NCI-H1105 (cell line): Measurements from ENCODE around the gene TMEM132D.
A peak's percentile ranks its signal among the peaks of the same experiment; 100 is the strongest.

Source experiments
- DNase-seq: peaks from one replicate; lab custom pipeline; 2025; lab: John Stamatoyannopoulos, UW

The TMEM132D gene

DNA sequence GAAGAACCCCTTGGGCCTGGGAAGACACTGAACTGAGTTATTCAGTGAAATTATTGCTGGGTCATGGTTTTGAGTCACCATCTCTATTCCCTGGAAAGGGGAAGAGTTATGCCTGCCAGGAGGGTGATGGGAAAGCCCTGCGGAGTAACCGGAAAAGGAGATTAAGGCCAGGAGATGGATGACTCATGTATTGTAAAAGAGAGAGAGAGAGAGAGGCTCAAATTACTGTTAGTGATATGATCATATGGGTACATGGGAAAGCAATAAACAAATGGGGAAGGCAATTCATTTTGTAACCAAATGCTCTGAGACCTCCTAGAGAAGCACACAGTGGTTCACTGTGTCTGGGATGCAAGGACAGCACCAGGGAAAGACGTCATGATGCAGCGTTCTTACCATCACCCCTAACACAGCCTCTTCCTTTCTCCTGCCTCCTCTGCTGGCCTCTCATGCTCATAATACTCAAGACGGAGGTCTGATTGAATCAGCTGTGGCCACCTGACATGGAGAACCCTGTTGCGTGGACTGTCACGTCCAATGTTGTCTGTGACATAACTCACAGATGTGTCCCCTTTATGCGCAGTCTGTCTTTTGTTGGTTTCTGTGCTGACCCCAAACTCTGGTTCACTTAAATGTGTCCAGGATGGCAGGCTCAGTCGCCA is 243.7 kb downstream of the TMEM132D start:
- no peak for DNase-seq

DNA sequence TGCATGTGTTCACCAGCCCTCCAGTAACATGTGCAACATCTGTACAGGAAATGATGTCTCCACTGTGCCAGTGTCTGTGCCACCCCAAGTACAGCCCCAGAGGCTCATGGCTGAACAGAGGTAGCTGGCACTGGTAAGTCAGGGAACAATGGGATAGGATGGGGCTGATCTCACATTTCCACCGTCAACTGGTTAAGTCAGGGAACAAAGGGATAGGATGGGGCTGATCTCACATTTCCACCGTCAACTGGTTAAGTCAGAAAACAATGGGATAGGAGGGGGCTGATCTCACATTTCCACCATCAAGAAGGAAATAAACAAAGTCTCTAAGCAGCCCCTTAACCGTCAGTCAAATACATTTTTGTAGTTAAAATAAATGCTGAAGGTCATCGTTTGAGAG is 246.6 kb downstream of the TMEM132D start:
- DNase-seq: no peak

DNA sequence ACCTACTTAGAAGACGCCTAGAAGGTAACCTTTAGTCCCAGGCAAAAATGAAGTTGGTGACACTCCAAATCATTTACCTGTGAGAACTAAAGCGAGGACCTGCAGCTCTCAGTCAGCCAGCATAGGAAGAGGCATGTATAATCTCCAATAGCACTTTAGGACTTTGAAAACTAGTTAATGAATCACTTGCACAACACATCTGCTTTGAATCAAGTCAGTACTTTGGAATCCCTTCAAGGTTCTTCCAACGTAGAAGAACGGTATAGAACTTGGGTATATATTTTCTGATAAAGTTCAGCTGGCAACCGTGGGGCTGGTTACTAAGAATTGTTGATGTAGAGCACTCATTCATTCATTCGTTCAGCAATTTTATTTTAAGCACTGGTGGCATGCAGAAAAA is 251.9 kb downstream of the TMEM132D start:
- no peak for DNase-seq

DNA sequence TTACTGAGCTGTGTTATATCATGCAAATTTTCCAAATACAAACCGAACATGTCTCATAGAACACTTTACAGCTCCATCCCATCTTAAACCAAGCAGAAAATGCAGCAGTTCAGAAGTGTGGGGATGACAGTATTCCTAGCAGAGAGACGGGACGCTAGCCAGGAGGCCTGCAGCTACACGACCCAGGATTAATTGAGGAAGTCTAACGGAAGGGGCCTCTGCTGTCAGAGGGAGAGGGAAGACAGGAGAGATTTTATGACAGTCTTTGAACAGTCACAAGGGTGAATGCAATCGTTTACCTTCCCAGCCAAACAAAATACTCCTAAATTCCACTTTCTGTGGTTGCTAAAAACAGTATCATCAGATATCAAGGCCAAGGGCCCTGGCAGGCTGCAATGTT is 261.9 kb downstream of the TMEM132D start:
- no peak for DNase-seq

DNA sequence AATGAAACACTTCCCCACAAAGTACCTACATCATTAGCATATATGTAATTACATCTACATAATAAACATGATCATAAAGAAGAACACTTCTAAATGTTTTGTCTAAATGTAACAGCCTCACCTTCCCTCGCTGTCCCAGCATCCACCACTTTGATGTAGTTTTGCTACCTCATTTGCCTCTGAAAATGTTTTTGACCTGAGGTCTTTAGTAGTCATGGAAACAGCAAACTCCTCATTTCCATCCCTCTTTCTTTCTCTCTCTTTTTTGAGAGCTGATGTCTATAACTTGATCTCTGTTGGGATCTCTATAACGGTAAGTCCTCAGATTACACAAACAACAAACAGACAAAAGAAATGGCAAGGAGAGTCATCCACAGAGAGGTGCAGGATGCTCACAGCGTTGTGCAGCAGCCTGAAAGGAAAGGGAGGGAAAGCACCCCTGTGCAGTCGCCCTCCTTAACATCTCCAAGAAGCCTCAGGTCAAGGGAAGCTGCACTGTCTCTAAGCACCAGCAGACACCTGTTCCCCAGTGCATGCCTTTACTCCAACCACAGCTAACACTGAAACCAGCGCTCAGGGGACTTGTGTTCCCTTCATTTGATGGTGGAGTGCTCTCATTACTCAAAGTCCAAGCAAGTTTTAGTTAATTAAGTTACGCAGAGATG is 268.7 kb downstream of the TMEM132D start:
- DNase-seq: no peak

DNA sequence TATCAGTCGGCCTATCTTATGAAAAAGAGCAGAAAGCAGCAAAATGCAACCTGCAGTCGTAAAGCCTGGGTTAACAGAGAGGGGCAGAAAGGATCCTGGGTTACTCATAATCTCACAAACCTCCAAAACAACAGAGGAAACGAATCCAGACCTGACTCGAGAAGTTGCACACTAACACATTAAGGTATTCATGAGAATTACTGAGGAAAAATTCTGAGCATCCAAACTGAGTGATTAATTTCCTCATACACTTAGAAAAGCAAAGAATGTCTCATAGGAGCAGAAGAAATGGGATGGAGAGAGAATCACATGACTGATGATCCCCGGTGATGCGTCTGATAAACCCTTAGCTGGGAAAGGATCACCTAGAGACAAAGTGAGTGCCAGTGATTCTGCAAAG is 272.5 kb downstream of the TMEM132D start:
- no peak for DNase-seq

DNA sequence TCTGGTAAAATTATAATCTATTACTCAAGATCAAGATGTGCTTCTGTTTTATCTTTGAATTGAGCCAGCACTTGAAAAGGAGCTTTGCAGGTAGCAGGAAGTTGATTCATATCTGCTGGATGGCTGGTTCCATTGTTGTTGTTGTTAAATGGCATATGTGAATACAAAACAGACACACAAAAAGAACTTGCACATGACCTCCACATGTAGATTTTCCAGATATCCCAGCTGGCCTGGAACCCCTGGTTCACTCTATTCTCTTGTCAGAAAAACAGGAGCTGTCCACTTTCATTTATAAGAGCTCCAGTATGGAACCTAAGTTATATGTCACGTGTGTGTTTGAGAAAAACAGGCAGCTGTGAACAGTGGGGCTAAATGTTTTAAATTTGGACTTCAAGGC is 273.9 kb downstream of the TMEM132D start:
- no peak for DNase-seq

DNA sequence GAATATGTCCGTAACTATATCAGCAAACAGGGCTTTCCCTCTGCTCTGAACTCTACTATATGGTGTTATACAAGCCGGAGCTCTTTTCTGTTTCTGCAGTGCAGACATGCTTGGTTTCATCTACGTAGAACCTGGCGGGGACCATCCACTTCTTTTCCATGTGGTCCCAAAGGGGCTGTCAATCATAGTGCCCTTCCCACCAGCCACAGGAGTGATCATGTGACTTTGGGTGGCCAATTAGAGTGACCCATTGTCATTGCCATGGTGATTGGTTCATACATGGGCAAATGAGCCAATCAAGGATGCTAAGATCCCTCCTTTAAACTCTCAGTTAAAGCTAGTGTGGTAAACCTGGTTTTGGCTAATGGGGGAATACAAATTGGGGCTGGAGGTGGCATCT is 281.3 kb downstream of the TMEM132D start:
- no peak for DNase-seq

DNA sequence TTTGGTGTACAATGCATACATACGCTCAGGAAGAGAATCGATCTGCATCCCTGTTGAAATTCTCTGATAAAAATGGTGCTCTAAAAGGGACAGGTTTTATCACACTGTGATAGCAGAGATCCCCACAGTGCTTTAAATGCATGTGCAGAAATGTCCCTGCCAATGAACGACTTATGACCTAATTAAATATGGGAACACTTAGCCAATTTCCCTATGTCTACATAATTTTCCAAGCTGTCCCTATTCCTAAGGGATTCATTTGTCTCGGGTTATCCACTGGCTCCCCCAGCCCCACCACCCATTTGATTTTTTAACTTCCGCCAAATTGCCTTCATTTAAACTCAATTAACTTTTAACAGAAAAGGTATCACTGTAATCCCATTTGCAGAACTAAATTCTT is 284.6 kb downstream of the TMEM132D start:
- no peak for DNase-seq

DNA sequence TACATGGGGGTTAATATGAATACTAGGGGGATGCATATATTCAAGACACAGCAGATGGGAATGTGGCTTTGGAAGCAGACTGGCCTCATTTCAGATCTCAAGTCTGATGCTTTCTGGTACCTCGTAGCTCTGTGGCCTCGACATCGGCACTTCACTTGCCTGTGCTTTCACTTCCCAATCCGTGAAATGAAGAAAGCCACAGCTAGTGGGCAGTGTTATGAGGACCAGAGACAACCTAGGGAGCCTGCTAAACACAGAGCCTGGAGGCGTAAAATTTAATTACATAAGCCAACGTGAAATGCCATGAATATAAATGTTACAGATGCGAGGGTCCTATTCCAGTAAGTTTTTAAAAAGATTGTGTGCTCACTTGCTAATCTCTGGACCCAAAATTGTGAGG is 286.0 kb downstream of the TMEM132D start:
- no peak for DNase-seq

DNA sequence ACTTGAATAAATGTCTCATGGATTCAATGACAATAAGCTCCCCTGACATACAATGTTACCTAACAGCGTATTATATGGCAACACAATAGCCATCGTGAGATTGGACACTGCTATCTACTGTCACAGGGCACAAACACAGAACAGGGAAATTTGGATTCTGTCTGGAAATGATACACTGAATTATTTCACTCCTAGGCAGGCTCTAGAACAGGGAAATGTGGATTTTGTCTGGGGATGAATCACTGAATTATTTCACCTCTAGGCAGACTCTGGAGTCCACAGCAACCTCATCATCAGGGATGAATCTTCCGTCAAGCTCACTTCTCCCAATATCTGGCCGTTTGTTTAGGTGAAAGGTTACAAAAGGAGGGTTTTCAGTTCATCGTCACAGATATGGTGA is 288.8 kb downstream of the TMEM132D start:
- DNase-seq: no peak

DNA sequence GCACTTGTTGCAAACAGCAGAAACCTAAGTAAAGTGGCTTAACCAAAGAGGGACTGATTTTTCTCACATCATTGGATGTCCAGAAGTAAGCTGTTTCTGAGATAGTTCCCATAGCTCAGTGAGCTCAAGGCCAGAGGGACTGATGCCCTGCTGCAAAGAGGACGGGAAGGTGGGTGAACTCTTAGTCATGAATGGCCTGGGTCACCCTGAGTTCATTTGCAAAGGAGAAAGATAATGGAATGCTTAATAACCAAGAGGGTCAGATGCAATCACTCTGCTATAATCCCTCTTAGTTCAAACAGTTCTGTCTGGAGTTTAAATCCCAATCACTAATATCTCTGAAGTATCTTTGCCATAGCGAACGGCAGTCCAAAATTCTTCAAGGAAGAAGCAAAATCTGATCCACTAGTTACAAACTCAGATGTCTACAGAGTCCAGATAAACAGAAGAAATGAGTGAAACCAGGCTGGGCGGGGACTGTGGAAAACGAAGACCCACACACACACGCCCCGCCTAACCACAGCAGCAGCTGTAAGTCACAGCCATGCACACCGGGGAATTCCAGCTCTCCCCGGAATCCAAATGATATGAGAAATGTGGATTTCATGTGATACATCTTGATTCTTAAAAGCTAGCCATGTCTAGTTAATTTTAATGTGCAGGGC is 289.5 kb downstream of the TMEM132D start:
- DNase-seq: no peak

DNA sequence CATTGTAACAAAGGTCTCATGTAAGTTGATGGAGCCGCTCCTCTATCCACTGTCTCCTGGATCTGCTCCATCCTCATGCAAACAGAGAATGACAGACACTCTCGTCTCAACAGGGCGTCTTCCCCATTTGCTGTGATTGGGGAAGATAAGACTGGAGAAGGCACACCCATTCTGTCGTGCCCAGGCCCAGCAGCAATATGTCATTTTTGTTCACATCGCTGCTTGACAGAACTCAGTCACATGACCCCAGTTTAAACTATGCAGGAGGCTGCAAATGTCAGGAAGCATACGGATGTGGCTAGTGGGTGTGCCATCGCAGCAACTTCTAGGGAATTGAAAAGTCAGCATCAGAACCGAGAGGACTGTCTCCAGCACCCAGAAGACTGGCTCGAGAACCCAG is 290.5 kb downstream of the TMEM132D start:
- DNase-seq: no peak

DNA sequence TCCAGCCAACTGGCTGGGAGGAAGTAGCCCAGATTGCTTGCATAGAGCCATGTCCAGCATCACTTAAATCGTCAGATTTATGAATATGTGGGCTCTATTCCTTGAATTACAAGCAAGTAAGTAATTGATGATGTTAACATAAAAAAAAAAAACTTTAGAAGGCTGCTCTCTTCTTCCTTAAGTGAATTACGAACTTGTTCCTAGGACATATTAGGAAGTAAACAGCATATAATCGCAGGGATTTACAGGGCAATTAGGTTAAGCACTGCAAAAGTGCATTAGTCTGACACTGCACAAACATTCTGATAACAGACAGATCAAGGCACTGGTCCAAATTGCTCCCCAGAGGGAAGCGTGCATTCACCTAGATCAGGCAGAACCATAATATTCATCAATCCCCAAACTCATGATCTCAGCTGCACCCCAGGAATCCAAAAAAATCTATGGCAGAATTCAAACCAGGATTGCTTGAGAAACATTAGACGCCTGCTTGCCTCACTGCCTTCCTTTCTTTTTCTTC is 293.2 kb downstream of the TMEM132D start:
- DNase-seq: peak; percentile 31

DNA sequence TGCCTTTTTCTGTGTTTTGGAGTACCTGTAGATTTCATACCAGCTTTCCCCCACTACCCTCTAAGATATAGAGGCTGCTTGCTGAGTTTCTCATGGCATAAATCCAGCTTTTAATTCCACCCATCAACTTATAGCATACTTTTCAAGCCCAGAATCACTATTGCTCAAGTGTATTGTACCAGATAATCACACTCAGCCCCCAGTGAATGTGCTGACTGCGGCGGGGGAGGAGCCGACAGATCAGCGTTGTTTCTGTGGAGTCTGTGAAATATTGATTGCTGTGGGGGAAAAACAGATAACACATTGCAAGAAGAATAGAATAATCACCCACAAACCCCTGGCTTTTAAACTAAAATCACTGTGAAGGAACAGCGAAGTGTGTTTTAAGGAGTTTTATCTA is 296.1 kb downstream of the TMEM132D start:
- no peak for DNase-seq

DNA sequence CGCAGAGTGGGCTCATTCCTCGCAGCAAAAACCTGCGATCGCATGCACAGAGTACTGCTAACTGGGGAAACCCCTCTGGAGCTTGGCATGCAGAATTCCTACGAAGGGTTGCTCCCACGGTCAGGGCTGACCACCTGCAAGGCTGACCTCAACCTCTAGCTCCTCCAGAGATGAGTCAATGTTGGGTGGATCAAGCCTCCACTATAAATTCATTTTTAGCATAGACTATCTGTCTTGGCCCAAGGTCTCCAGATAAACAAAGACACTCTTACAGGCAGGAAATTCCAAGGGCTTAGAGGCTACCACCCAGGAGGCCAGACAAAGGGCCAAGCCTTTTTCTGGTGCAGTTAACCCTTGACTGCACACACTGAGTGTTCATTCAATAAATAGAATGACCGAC is 296.5 kb downstream of the TMEM132D start:
- no peak for DNase-seq

DNA sequence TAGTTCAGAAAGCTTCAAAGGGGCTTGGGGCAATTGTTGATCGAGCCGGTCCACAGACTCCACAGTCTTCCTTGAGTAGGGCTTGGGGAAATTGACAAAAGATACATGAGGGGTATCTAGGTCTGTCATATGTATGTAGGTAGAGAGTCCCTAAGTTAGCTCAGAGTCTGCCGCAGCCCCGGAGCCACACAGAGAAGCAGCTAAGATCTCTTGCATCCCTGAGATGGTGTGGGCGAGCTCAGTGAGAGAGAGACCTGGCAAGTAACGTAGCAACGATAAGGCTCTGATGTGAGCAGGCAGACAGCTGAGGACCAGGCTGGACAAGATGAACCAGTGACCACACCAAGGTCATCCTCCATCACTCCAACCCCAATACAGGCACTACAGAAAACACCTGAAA is 297.6 kb downstream of the TMEM132D start:
- DNase-seq: no peak

DNA sequence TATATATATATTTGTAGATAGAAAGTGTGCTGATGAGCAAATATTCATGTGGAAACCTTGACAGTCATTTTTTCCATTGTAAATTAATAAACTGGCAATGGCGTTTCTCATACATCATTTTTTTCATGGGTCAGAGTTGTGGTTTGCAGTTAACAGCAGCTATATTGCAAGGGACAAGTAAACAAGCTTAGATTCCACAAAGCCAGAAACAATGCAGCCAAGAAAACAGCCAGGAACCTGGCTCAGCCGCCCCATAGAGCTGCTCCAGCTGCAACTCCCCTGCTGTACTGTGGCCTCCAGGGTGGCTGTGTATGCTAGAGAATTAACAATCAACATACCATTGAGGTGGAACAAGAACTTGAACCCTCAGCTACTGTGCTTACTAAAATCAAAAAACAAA is 298.2 kb downstream of the TMEM132D start:
- no peak for DNase-seq

DNA sequence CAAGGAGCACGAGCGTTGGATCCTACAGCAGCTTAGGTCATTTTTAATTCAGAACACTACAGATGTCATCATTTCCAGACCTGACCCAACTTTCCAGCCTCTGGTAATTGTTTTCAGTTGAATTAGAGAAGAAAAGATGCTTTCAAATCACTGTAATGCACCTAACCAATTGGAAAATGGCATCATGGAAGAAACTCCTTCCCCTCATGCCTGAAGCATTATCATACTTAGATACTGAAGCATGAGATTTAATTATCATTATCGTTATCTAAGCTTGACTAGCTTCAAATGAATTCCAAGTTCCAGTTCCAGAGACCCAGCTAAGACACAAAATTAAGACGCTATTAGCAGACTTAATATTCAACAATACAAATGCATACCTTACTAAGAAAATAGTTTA is 299.3 kb downstream of the TMEM132D start:
- no peak for DNase-seq

DNA sequence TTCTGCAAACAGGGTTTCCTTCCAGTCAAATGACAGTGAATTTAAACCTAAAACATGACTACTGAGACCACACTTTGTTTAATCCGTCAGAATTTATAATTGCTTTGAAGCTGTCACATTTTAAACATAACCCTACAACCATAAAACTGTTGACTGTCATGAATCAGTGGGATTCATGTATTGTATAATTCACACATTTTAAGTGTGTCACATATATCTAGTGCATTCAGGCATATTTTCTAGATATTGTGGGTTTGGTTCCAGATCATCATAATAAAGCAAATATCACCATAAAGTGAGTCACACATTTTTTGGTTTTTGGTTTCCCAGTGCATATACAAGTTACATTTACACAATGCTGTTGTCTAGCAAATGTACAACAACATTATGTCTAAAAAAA is 304.4 kb downstream of the TMEM132D start:
- no peak for DNase-seq

DNA sequence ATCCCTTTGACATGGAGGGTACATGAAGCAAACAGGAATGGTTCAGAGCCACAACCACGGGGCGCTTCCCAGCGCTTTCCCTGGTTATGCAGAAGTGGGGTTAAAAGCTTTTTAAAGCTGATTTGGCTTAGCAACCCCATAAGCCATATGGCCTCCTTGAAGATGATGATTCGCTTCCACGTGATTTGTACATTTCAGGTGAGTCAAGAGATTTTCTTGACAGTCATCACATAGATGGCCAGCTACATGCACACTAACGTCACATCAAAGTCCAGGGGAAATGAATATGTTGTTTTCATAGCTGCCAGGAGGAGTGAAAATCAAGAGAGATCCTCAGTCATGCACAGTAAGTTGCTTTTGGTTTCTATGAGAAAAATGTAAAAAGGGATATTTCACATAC is 309.7 kb downstream of the TMEM132D start:
- DNase-seq: no peak

DNA sequence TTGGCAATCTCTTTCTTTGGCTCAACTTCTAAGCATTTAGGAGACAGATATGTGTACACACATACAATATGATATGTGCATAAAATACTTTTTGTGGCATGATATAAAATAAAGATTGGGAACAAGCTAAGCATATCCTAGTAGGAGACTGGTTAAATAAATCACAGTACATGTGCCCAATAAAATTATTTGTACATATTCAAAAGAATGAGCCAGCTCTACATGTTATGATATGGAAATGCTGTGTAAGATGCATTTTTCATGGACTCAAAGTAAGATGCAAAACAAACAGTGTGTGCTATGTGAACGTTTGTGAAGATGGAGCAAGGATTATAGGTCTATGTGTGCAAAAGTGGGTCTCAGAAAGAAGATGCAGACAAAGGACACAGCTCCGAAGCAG is 311.4 kb downstream of the TMEM132D start:
- no peak for DNase-seq

DNA sequence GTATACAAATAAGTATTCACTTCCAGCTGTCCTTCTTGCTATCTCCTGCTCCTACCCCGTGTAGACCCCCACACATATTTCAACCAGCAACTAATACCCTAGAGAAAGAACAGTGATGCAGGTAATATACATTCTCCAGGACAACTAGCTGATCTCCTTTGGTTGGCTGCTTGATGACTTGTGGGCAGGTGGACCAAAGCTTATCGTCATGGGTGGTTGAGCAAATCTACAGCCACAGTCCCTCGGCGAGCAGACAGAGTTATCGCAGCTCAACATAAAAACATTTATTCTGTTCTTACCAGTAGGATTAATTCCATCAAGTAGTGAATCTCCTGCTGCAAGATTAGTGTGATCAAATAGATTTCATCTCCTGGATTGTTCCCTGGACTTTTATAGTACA is 314.3 kb downstream of the TMEM132D start:
- DNase-seq: no peak
